Measurements from ENCODE around the gene SPINK2. TPM values are rescaled to one million over a fixed set of nuclear protein-coding genes. Genes with fewer than 3 reads are reported as not detected.

SPINK2 gene
- total RNA-seq, 1 donor from 2014 or later, result not detected

GRCh38 chr4:56799824-56800756 is 21.4 kb downstream of the SPINK2 start:
- DNase-seq (ENCODE audit: low spot score), result peak; percentile 93

GRCh38 chr4:56799161-56799759 is 22.2 kb downstream of the SPINK2 start:
- DNase-seq (ENCODE audit: low spot score), result no peak

- no peak for DNase-seq (ENCODE audit: low spot score)
Measured at GRCh38 chr4:56796211-56796610, 25.3 kb downstream of the SPINK2 start.

GRCh38 chr4:56791316-56791715 is 30.2 kb downstream of the SPINK2 start:
- no peak for DNase-seq (ENCODE audit: low spot score)

- no peak for DNase-seq (ENCODE audit: low spot score)
Measured at GRCh38 chr4:56790691-56791091, 30.8 kb downstream of the SPINK2 start.

- no peak for DNase-seq (ENCODE audit: low spot score)
Measured at GRCh38 chr4:56788081-56788480, 33.4 kb downstream of the SPINK2 start.

- peak; percentile 55 for DNase-seq (ENCODE audit: low spot score)
Measured at GRCh38 chr4:56787380-56787779, 34.1 kb downstream of the SPINK2 start.

GRCh38 chr4:56786955-56787354 is 34.5 kb downstream of the SPINK2 start:
- DNase-seq (ENCODE audit: low spot score), result peak; percentile 95

- no peak for DNase-seq (ENCODE audit: low spot score)
Measured at GRCh38 chr4:56783986-56784385, 37.5 kb downstream of the SPINK2 start.

GRCh38 chr4:56782019-56782418 is 39.5 kb downstream of the SPINK2 start:
- DNase-seq (ENCODE audit: low spot score), result no peak

GRCh38 chr4:56773346-56773745 is 48.2 kb downstream of the SPINK2 start:
- DNase-seq (ENCODE audit: low spot score), result no peak

GRCh38 chr4:56772134-56772533 is 49.4 kb downstream of the SPINK2 start:
- DNase-seq (ENCODE audit: low spot score), result peak; percentile 53

- no peak for DNase-seq (ENCODE audit: low spot score)
Measured at GRCh38 chr4:56768763-56769162, 52.7 kb downstream of the SPINK2 start.

- no peak for DNase-seq (ENCODE audit: low spot score)
Measured at GRCh38 chr4:56768316-56768715, 53.2 kb downstream of the SPINK2 start.

- DNase-seq (ENCODE audit: low spot score), result no peak
Measured at GRCh38 chr4:56767567-56767966, 53.9 kb downstream of the SPINK2 start.

GRCh38 chr4:56764775-56765174 is 56.7 kb downstream of the SPINK2 start:
- peak; percentile 36 for DNase-seq (ENCODE audit: low spot score)

- no peak for DNase-seq (ENCODE audit: low spot score)
Measured at GRCh38 chr4:56764223-56764622, 57.3 kb downstream of the SPINK2 start.

- no peak for DNase-seq (ENCODE audit: low spot score)
Measured at GRCh38 chr4:56762484-56763250, 58.8 kb downstream of the SPINK2 start.

GRCh38 chr4:56760183-56760582 is 61.3 kb downstream of the SPINK2 start:
- DNase-seq (ENCODE audit: low spot score), result no peak

All from umbilical cord (tissue), 2 donors.